ENCODE results near the gene GPC6. TPM values are rescaled to one million over a fixed set of nuclear protein-coding genes. Genes with fewer than 3 reads are reported as not detected.
A peak's percentile ranks its signal among the peaks of the same experiment; 100 is the strongest.

Gene GPC6
- total and polyA plus RNA-seq, 4 donors = 5.0 to 37.4 (median 18.9) TPM

- Histone ChIP-seq H3K9me3 (ENCODE audit: control insufficient read depth, low read length) (no peaks in the 10 kb centered on the region), H3K27me3 (ENCODE audit: control insufficient read depth in 1 of 2, insufficient read depth in 2 of 2, low read length in 1 of 2) (no peaks in the 10 kb centered on the region), H3K4me3 (ENCODE audit: low read length in 2 of 2) (no peak overlapping the region), H3K27ac (ENCODE audit: low read depth in 1 of 2, low read length in 2 of 2) (peak overlapping the region in 1 of 2 donors; percentile 44), H3K4me1 (ENCODE audit: control insufficient read depth in 1 of 2, insufficient read depth in 2 of 2, low read length in 2 of 2) (peaks cover 6 to 16% of the 10 kb centered on the region in 2 donors), H3K36me3 (ENCODE audit: control insufficient read depth in 1 of 2, insufficient read depth in 2 of 2, low read length in 1 of 2) (no peaks in the 10 kb centered on the region)
- DNase-seq = no peak
- 48 to 49% methylated on average over 2 of the region's 2 CpGs for WGBS, 2 donors
- intact Hi-C loops (cut with DNase I) = loop anchor here in 1 of 2 donors (10.0 kb wide), 2 partner anchors 520 to 570 kb away; no protein-coding TSS in a partner anchor
- ATAC-seq (ENCODE audit: low FRiP score) = no peak
These were observed 547.9 kb downstream of the GPC6 start for GRCh38 chr13:93774506-93774905.

- Histone ChIP-seq H3K27ac (ENCODE audit: low read depth in 1 of 2, low read length in 2 of 2) (peak overlapping the region in 1 of 2 donors; percentile 63), H3K27me3 (ENCODE audit: control insufficient read depth in 1 of 2, insufficient read depth in 2 of 2, low read length in 1 of 2) (no peaks in the 10 kb centered on the region), H3K4me3 (ENCODE audit: low read length in 2 of 2) (no peak overlapping the region), H3K36me3 (ENCODE audit: control insufficient read depth in 1 of 2, insufficient read depth in 2 of 2, low read length in 1 of 2) (no peaks in the 10 kb centered on the region), H3K4me1 (ENCODE audit: control insufficient read depth in 1 of 2, insufficient read depth in 2 of 2, low read length in 2 of 2) (peaks cover 6 to 13% of the 10 kb centered on the region in 2 donors), H3K9me3 (ENCODE audit: control insufficient read depth, low read length) (no peaks in the 10 kb centered on the region)
- ATAC-seq (ENCODE audit: low FRiP score) (no peak), DNase-seq (no peak)
- WGBS, 2 donors = 56 to 58% methylated on average over 4 of the region's 4 CpGs
- intact Hi-C loops (cut with DNase I) = loop anchor here in 1 of 2 donors (10.0 kb wide), 2 partner anchors 520 to 570 kb away; no protein-coding TSS in a partner anchor
These were observed 548.4 kb downstream of the GPC6 start for GRCh38 chr13:93775027-93775426.

DNA sequence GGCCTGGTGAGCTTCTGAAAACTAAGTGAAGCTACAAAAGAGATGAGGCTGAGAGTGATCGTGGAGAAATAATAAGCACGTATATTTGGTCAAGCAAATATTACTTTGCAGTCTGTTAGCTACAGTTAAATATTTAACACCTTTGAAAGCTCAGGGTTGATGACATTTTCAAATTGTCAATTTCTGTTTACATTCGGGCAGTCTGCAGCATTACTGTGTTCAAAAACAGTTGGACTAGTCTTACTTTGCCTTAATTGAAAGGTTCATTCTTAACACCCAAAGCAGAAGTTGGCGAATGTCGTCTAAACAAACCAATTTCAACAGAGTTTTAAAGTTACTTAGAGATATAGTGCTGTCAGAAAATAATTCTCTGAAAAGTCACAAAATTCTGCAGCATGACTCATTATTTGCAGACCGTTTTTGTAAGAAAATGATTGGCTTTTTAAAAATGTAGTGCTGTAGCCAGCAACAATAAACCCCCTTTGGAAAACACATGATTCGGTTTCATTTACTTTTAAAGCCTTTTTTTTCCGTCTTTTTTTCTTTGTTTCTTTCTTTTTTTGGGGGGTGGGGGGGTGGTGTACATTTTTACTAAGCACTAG lies 549.0 kb downstream of the GPC6 start:
- intact Hi-C loops (cut with DNase I) = loop anchor here in 1 of 2 donors (10.0 kb wide), 2 partner anchors 521 to 569 kb away; no protein-coding TSS in a partner anchor
- H3K4me1 ChIP-seq (ENCODE audit: control insufficient read depth in 1 of 2, insufficient read depth in 2 of 2, low read length in 2 of 2) = peaks cover 3 to 13% of the 10 kb centered on the region in 2 donors
- no peaks in the 10 kb centered on the region for H3K27me3 ChIP-seq (ENCODE audit: control insufficient read depth in 1 of 2, insufficient read depth in 2 of 2, low read length in 1 of 2)
- no peaks in the 10 kb centered on the region for H3K9me3 ChIP-seq (ENCODE audit: control insufficient read depth, low read length)
- ATAC-seq (ENCODE audit: low FRiP score) (no peak), DNase-seq (no peak)
- peak overlapping the region in 1 of 2 donors; percentile 36 for H3K27ac ChIP-seq (ENCODE audit: low read depth in 1 of 2, low read length in 2 of 2)
- no peaks in the 10 kb centered on the region for H3K36me3 ChIP-seq (ENCODE audit: control insufficient read depth in 1 of 2, insufficient read depth in 2 of 2, low read length in 1 of 2)
- H3K4me3 ChIP-seq (ENCODE audit: low read length in 2 of 2) = peak overlapping the region in 1 of 2 donors; percentile 26
- 5 to 6% methylated on average over 8 of the region's 8 CpGs for WGBS, 2 donors

DNA sequence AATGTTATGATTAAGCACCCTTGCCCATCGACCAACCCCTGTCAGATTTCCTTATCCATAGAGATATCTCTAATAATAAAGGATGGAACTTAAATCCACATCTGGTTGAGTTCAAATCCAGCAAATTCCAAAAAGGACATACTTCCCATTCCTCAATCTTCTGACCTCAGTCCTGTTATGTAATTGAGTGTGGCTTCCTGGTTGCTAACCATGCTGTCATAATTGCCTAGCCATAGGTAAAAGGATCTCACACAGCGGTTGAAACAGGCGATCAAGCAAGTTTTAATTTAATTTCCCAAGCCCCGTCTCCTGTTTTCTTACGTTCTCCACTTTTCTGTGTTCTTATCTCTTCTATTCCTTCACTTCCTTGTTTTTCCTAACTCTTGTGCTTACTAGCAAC lies 550.3 kb downstream of the GPC6 start:
- H3K9me3 ChIP-seq (ENCODE audit: control insufficient read depth, low read length) = no peaks in the 10 kb centered on the region
- H3K36me3 ChIP-seq (ENCODE audit: control insufficient read depth in 1 of 2, insufficient read depth in 2 of 2, low read length in 1 of 2) = no peaks in the 10 kb centered on the region
- 27 to 28% methylated on average over 5 of the region's 5 CpGs for WGBS, 2 donors
- H3K4me1 ChIP-seq (ENCODE audit: control insufficient read depth in 1 of 2, insufficient read depth in 2 of 2, low read length in 2 of 2) = peaks cover 3 to 13% of the 10 kb centered on the region in 2 donors
- intact Hi-C loops (cut with DNase I) = loop anchor here in 1 of 2 donors (10.0 kb wide), 2 partner anchors 522 to 568 kb away; no protein-coding TSS in a partner anchor
- ATAC-seq (ENCODE audit: low FRiP score) (no peak), DNase-seq (no peak)
- H3K27me3 ChIP-seq (ENCODE audit: control insufficient read depth in 1 of 2, insufficient read depth in 2 of 2, low read length in 1 of 2) = no peaks in the 10 kb centered on the region
- H3K4me3 ChIP-seq (ENCODE audit: low read length in 2 of 2) = no peak overlapping the region
- peak overlapping the region in 1 of 2 donors; percentile 51 for H3K27ac ChIP-seq (ENCODE audit: low read depth in 1 of 2, low read length in 2 of 2)

DNA sequence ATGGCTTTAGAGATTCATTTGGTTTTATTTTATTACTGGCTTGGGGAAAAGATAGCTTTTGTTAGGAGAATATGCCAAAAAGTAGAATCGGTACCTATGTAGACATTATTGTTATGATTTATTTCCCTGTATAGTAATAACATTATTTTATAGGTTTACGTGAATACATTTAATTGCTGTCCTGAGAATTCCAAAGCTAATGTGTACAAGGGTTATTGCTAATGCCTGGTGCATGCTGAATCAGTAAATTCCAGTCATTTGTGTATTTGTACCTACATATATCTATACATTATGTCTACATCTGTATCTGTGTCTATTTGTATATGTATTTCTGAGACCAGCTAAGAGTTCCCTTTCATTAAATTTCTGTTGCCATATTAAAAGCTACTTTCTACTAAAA lies 550.9 kb downstream of the GPC6 start:
- intact Hi-C loops (cut with DNase I) = loop anchor here in 1 of 2 donors (10.0 kb wide), 2 partner anchors 523 to 567 kb away; no protein-coding TSS in a partner anchor
- Histone ChIP-seq H3K4me3 (ENCODE audit: low read length in 2 of 2) (no peak overlapping the region), H3K27ac (ENCODE audit: low read depth in 1 of 2, low read length in 2 of 2) (no peak overlapping the region), H3K27me3 (ENCODE audit: control insufficient read depth in 1 of 2, insufficient read depth in 2 of 2, low read length in 1 of 2) (no peaks in the 10 kb centered on the region), H3K9me3 (ENCODE audit: control insufficient read depth, low read length) (no peaks in the 10 kb centered on the region), H3K36me3 (ENCODE audit: control insufficient read depth in 1 of 2, insufficient read depth in 2 of 2, low read length in 1 of 2) (no peaks in the 10 kb centered on the region), H3K4me1 (ENCODE audit: control insufficient read depth in 1 of 2, insufficient read depth in 2 of 2, low read length in 2 of 2) (peaks cover 3 to 13% of the 10 kb centered on the region in 2 donors)
- 47 to 55% methylated on average over 2 of the region's 2 CpGs for WGBS, 2 donors
- ATAC-seq (ENCODE audit: low FRiP score) (no peak), DNase-seq (no peak)

DNA sequence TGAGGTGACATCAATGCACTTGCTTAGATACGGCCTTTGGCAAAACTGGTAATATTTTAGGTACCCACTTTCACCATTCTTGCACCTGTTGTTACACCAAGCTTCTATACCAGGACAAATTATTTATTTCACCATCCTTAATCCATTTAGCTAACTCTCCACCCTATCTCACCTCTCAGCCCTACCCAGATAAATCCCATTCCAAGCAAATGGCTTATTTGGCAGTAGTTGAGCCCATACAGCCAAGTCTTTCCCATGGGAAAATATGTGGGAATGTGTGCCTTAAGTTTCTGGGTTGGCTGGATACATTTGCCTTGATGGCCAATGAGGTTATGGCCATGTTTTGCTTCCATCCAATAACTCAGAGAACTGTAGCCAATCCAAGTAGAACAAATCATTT lies 551.9 kb downstream of the GPC6 start:
- no peak for DNase-seq
- H3K27ac ChIP-seq (ENCODE audit: low read depth in 1 of 2, low read length in 2 of 2) = peak overlapping the region in 1 of 2 donors; percentile 19
- peaks cover 3 to 13% of the 10 kb centered on the region in 2 donors for H3K4me1 ChIP-seq (ENCODE audit: control insufficient read depth in 1 of 2, insufficient read depth in 2 of 2, low read length in 2 of 2)
- H3K9me3 ChIP-seq (ENCODE audit: control insufficient read depth, low read length) = no peaks in the 10 kb centered on the region
- no peaks in the 10 kb centered on the region for H3K27me3 ChIP-seq (ENCODE audit: control insufficient read depth in 1 of 2, insufficient read depth in 2 of 2, low read length in 1 of 2)
- WGBS, 2 donors = 9 to 15% methylated on average over 1 of the region's 1 CpG
- H3K4me3 ChIP-seq (ENCODE audit: low read length in 2 of 2) = no peak overlapping the region
- no peak for ATAC-seq (ENCODE audit: low FRiP score)
- intact Hi-C loops (cut with DNase I) = loop anchor here in 1 of 2 donors (10.0 kb wide), 2 partner anchors 524 to 566 kb away; no protein-coding TSS in a partner anchor
- H3K36me3 ChIP-seq (ENCODE audit: control insufficient read depth in 1 of 2, insufficient read depth in 2 of 2, low read length in 1 of 2) = no peaks in the 10 kb centered on the region

GRCh38 chr13:93784191-93784590 lies 557.6 kb downstream of the GPC6 start:
- 89 to 93% methylated on average over 1 of the region's 1 CpG for WGBS, 2 donors
- no peak for ATAC-seq (ENCODE audit: low FRiP score)
- H3K27me3 ChIP-seq (ENCODE audit: control insufficient read depth in 1 of 2, insufficient read depth in 2 of 2, low read length in 1 of 2) = no peaks in the 10 kb centered on the region

DNA sequence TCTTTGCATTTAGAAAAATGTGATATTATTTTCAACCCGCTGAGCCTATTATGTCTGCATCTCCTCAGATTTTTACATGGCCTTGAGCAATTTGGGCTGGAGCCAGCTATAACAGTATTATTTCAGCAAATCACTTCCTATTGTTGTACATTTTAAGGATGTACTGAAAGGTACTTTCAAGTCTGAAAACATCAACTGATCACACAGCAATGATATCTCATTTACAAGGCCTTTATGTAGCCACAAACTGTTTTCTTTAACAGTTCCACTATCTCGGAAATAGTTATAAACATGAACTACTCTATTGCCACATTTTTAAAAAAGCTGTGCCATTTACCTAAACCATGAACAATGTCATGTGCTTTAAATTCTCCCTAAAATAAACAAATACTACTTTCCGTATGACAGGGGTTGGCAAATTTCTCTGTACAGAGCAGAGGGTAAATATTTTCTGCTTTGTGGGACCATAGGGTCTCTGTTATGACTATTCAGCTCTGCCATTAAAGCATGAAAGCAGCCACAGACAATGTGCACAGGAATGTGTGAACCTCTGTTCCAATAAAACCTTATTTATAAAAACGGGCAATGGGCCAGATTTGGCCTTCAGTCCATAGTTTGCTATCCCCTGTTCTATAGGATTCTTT lies 560.4 kb downstream of the GPC6 start:
- H3K36me3 ChIP-seq (ENCODE audit: control insufficient read depth in 1 of 2, insufficient read depth in 2 of 2, low read length in 1 of 2) = no peaks in the 10 kb centered on the region
- H3K4me3 ChIP-seq (ENCODE audit: low read length in 2 of 2) = no peak overlapping the region
- no peaks in the 10 kb centered on the region for H3K4me1 ChIP-seq (ENCODE audit: control insufficient read depth in 1 of 2, insufficient read depth in 2 of 2, low read length in 2 of 2)
- ATAC-seq (ENCODE audit: low FRiP score) (no peak), DNase-seq (no peak)
- H3K27ac ChIP-seq (ENCODE audit: low read depth in 1 of 2, low read length in 2 of 2) = no peak overlapping the region
- H3K27me3 ChIP-seq (ENCODE audit: control insufficient read depth in 1 of 2, insufficient read depth in 2 of 2, low read length in 1 of 2) = no peaks in the 10 kb centered on the region
- WGBS, 2 donors = 73 to 74% methylated on average over 4 of the region's 4 CpGs
- H3K9me3 ChIP-seq (ENCODE audit: control insufficient read depth, low read length) = no peaks in the 10 kb centered on the region
- intact Hi-C loops (cut with DNase I) = no loop called here

More at GRCh38 chr13:93784191-93784590, 557.6 kb downstream of the GPC6 start:
- no peaks in the 10 kb centered on the region for H3K4me1 ChIP-seq (ENCODE audit: control insufficient read depth in 1 of 2, insufficient read depth in 2 of 2, low read length in 2 of 2)
- no peaks in the 10 kb centered on the region for H3K36me3 ChIP-seq (ENCODE audit: control insufficient read depth in 1 of 2, insufficient read depth in 2 of 2, low read length in 1 of 2)
- H3K4me3 ChIP-seq (ENCODE audit: low read length in 2 of 2) = no peak overlapping the region
- DNase-seq = no peak
- H3K9me3 ChIP-seq (ENCODE audit: control insufficient read depth, low read length) = no peaks in the 10 kb centered on the region
- intact Hi-C loops (cut with DNase I) = no loop called here
- no peak overlapping the region for H3K27ac ChIP-seq (ENCODE audit: low read depth in 1 of 2, low read length in 2 of 2)
